Measurements from ENCODE around the gene CACNA2D4.

DNA sequence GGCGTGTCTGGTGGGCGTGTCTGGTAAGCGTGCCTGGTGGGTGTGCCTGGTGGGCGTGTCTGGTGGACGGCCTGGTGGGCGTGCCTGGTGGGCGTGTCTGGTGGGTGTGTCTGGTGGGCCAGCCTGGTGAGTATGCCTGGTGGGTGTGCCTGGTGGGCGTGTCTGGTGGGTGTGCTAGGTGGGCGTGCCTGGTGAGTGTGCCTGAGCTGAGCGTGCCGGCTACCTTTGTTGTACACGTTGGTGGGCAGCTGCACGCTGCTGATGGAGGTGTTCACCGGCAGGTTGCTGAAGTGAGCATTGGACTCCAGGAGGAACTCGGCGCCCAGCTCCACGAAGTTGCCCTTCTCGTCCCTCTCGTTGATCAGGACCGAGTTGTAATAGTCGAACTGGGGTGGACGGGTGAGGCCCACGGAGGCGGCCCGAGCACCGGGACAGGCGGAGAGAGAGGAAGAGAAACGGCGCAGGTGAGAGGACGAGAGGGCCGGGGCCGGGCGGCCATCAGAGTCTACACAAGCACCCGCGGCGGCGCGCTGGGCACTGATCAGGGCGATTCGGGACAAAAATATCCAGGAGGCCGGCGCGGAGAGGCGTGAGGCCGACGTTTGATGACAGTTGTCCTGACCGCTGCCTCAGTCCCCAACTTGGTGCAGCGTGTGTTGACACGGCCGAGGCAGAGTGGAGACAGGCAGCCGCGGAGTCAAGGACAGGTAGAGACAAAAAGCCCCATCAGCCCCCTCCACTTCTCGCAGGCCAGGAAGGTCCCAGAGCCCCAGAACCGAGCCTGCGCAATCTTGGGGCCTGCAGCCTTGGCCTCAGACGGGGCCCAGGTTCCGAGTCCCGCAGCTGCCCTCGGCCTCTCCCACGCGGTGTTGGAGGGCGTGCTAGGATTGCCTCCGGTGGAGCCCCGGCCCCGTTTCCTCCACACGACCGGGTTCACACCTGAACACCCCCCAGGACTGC lies 10.5 kb downstream of the CACNA2D4 start:
- TF ChIP-seq CTCF (IDR thresholded peaks at IDR 0.05) (no peak), POLR2A (IDR thresholded peaks at IDR 0.05) (no peak)
